Smooth muscle cell (in vitro differentiated cells): ENCODE data around the gene CALCR. TPM values are rescaled to one million over a fixed set of nuclear protein-coding genes. Genes with fewer than 3 reads are reported as not detected.

Experiments used
- DNase-seq: peaks from one replicate; lab custom pipeline; 2025; ENCODE audit not compliant: unreplicated experiment; lab: John Stamatoyannopoulos, UW
- H2AFZ ChIP-seq: fragments of 200-600 bp; sonication (generic); 2 replicates; pipeline ENCODE4 v1.6.0; 2016; ENCODE audit warnings: antibody characterized with exemption, low read depth, mild to moderate bottlenecking
- H3F3A ChIP-seq: fragments of 200-600 bp; sonication (generic); 2 replicates; pipeline ENCODE4 v1.6.0; 2017; ENCODE audit warnings: antibody characterized with exemption, low read depth
- H3K27ac ChIP-seq: fragments of 200-600 bp; sonication (generic); 2 replicates; pipeline ENCODE4 v1.5.1; 2016; ENCODE audit warnings: low read depth, mild to moderate bottlenecking
- H3K27me3 ChIP-seq: fragments of 200-600 bp; sonication (generic); 2 replicates; pipeline ENCODE4 v1.6.1; 2016; ENCODE audit warnings: low read depth, mild to moderate bottlenecking
- H3K36me3 ChIP-seq: fragments of 200-600 bp; sonication (generic); 2 replicates; pipeline ENCODE4 v1.5.1; 2016; ENCODE audit warnings: low read depth
- H3K4me1 ChIP-seq: fragments of 200-600 bp; sonication (generic); 2 replicates; pipeline ENCODE4 v1.5.1; 2016; ENCODE audit warnings: low read depth
- H3K4me2 ChIP-seq: fragments of 200-600 bp; sonication (generic); 2 replicates; pipeline ENCODE4 v1.6.0; 2016; ENCODE audit warnings: mild to moderate bottlenecking
- H3K4me3 ChIP-seq: fragments of 200-600 bp; sonication (generic); 2 replicates; pipeline ENCODE4 v1.5.1; 2016; ENCODE audit warnings: mild to moderate bottlenecking
- H3K79me2 ChIP-seq: fragments of 200-600 bp; sonication (generic); 2 replicates; pipeline ENCODE4 v1.6.0; 2016; ENCODE audit warnings: low read depth, mild to moderate bottlenecking
- H3K9ac ChIP-seq: fragments of 200-600 bp; sonication (generic); 2 replicates; pipeline ENCODE4 v1.6.0; 2016; ENCODE audit warnings: low read depth
- H3K9me3 ChIP-seq: fragments of 200-600 bp; sonication (generic); replicated peaks from 2 replicates; pipeline ENCODE4 v1.5.1; 2016; ENCODE audit warnings: low read depth
- H4K20me1 ChIP-seq: fragments of 200-600 bp; sonication (generic); 2 replicates; pipeline ENCODE4 v1.6.0; 2016; ENCODE audit warnings: low read depth
- CTCF ChIP-seq: fragments of 200-600 bp; sonication (generic); IDR thresholded peaks from 2 replicates; pipeline ENCODE4 v1.5.1; 2017; ENCODE audit warnings: borderline replicate concordance, mild to moderate bottlenecking, antibody characterized with exemption; ENCODE audit not compliant: insufficient read depth, poor library complexity, severe bottlenecking
- WGBS: methylation state at CpG from one replicate; pipeline ENCODE4 v1.1.7; 2016; ENCODE audit warnings: low lambda C conversion rate; 5-methylcytosine and 5-hydroxymethylcytosine counted together
- polyA plus RNA-seq: library from polyadenylated mRNA; unstranded; fragments of >200 nt; fragmentation: Nextera tagmentation; extraction: Ambion mirVana; gene quantifications from 2 replicates; pipeline ENCODE4 v1.2.1, GENCODE V29; 2016
- total RNA-seq: library from RNA; depleted of rRNA; stranded (reverse); fragments of >200 nt; gene quantifications from 2 replicates; pipeline ENCODE4 v1.2.3, GENCODE V29; 2014

Gene CALCR
- total RNA-seq (not detected in 2 replicates), polyA plus RNA-seq (not detected in 2 replicates)

DNA sequence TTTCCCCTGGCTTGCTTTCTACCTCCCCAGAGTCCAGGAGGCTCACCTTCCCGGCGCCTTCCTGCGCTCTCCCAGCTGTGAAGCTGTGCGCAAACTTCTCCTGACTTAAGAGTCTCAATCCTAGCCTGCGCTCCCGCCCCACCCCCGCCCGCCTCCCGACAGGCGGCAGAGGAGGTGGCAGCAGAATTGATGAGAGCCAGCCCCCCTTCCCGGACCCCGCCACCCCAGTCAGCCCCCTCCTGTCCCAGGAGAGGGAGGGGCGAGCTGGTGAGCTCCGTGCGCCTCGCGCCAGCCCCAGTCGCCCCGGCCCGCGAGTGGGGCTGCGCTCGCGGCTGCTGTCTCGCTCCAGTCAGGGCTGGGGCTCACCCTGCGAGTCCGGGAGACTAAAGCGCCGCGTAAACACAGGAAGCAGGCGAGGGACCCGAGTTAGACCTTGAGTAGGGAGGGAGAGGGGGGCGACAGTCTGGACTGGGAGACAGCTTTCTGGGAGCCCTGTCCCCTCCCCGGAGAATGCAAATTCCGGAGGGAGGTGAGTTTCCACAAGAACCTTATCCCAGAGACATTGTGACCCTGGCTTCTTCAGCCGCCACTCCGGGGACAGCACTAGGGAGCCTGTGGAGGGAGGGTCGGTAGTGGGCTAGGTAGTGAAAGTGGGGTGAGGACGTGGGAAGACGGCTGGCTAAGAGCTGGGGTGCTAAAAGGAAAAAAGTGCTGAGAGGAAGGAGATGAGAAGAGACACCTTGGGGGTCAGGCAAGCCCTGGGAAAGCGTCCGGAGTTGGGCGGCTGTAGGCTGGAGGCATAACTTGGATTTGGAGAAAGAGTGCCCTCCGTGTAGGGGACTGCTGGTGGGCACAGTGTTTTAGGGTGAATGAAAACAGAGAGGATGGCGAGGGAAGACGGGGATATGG lies at the start of gene CALCR:
Gene CALCR, minus strand, starts transcription at position 79 of the 909 bp plus-strand sequence. CDS start 87,743 bp downstream, outside the sequence.
- H3K79me2 ChIP-seq, result no peaks in the 10 kb centered on the region
- no peak for DNase-seq
- H3K9ac ChIP-seq, result no peak within 1 kb of the TSS
- no peaks in the 10 kb centered on the region for H3K36me3 ChIP-seq
- peak within 1 kb of the TSS; percentile 44 for H3K4me3 ChIP-seq
- H3F3A ChIP-seq, result no peaks in the 10 kb centered on the region
- peaks cover 10% of the 10 kb centered on the region for H3K4me1 ChIP-seq
- H2AFZ ChIP-seq, result peak within 1 kb of the TSS; percentile 78
- H3K27ac ChIP-seq, result no peak within 1 kb of the TSS
- no peaks in the 10 kb centered on the region for H3K9me3 ChIP-seq
- no peaks in the 10 kb centered on the region for H4K20me1 ChIP-seq
- 2% methylated on average over 34 of the region's 46 CpGs for WGBS
- H3K27me3 ChIP-seq, result peaks cover 81% of the 10 kb centered on the region
- H3K4me2 ChIP-seq, result peak within 1 kb of the TSS; percentile 84
- TF ChIP-seq CTCF, result no peak

DNA sequence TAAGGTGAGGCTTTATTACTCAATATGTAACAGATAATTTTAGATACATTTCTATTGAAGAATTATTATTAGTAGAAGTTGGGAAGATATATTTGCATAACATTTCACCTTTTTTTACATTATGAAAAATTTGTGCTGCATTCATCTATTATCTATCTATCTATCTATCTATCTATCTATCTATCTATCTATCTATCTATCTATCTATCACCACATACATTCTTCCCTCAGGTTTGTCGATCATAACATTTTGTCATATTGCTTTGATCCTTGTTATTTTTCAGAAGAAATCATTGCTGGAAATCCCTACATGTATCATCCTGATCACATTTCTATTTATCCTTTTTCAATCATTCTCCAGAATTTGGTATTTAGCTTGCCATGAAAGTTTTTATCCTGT lies 49.3 kb upstream of the CALCR start:
- Histone ChIP-seq H3K27me3 (no peaks in the 10 kb centered on the region), H3F3A (no peaks in the 10 kb centered on the region), H4K20me1 (no peaks in the 10 kb centered on the region), H3K4me3 (no peak overlapping the region), H3K79me2 (no peaks in the 10 kb centered on the region), H3K27ac (no peak overlapping the region), H3K36me3 (no peaks in the 10 kb centered on the region), H3K4me2 (no peak overlapping the region), H3K9me3 (no peaks in the 10 kb centered on the region), H2AFZ (no peak overlapping the region), H3K9ac (no peak overlapping the region), H3K4me1 (no peaks in the 10 kb centered on the region)
- TF ChIP-seq CTCF, result no peak
- no peak for DNase-seq
- WGBS, result 95% methylated on average over 1 of the region's 1 CpG

- no peaks in the 10 kb centered on the region for H3K9me3 ChIP-seq
- H3K79me2 ChIP-seq, result no peaks in the 10 kb centered on the region
- peak overlapping the region; percentile 5 for H2AFZ ChIP-seq
- no peaks in the 10 kb centered on the region for H3K36me3 ChIP-seq
- no peaks in the 10 kb centered on the region for H3K4me1 ChIP-seq
- H3K4me3 ChIP-seq, result peak overlapping the region; percentile 8
- no peak overlapping the region for H3K9ac ChIP-seq
- 39% methylated on average over 13 of the region's 13 CpGs for WGBS
- H3K27me3 ChIP-seq, result no peaks in the 10 kb centered on the region
- DNase-seq, result no peak
- no peaks in the 10 kb centered on the region for H4K20me1 ChIP-seq
- peak overlapping the region; percentile 46 for H3K4me2 ChIP-seq
- H3K27ac ChIP-seq, result no peak overlapping the region
- H3F3A ChIP-seq, result no peaks in the 10 kb centered on the region
- peak; percentile 34 for TF ChIP-seq CTCF
These were observed 47.8 kb upstream of the CALCR start for GRCh38 chr7:93622036-93623033.
